HG03045 (cell line): ENCODE measurements around the gene ROR2.
A peak's percentile ranks its signal among the peaks of the same experiment; 100 is the strongest.

Experiments
- ATAC-seq: cut with Tn5 transposase; IDR thresholded peaks from one replicate; pipeline ENCODE4 v1.9.1; 2021; ENCODE audit warnings: mild to moderate bottlenecking, moderate library complexity; ENCODE audit not compliant: unreplicated experiment

Gene ROR2

GRCh38 chr9:91693226-91693625 lies 256.8 kb downstream of the ROR2 start:
- ATAC-seq: no peak

- ATAC-seq: no peak
Measured at GRCh38 chr9:91690540-91691249, 259.3 kb downstream of the ROR2 start.

GRCh38 chr9:91689006-91689405 lies 261.0 kb downstream of the ROR2 start:
- ATAC-seq: no peak

GRCh38 chr9:91683269-91683668 lies 266.8 kb downstream of the ROR2 start:
- no peak for ATAC-seq

DNA sequence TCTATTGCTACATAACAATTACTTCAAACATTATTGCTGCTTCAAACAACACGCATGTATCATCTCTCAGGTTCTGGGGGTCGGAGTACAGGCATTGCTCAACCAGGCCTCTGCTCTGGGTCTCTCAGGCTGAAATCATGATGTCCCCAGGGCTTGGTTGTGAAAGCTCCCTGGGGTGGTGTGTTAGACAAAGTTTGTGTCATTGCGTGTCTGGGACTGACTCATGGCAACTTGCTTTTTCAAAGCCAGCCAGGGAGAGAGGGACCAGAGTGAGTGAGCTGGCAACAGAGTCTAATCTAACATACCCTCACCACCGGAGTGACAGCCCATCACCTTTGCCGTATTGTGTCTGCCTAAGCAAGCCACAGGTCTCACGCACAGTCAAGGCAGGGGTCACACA lies 267.2 kb downstream of the ROR2 start:
- no peak for ATAC-seq

- peak; percentile 55 for ATAC-seq
Measured at GRCh38 chr9:91681461-91682305, 268.3 kb downstream of the ROR2 start.

DNA sequence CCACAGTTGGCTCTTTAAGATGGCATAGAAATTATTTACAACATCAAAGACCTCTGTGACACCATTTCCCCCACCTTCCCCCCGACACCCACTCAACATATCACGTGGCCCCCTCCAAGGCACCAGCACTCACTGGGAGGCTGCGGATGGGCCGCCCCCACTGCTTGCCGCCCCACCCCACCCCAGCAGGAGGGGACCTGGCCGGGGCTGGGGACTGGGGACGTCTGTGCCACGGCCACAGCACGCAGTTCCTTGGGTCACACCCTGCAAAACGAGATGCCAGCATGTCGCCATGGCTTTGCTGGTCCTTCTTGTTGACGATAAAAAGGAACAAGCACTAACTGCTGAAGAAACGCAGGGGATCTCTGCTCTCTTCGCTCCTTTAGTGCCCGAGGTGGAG lies 269.0 kb downstream of the ROR2 start:
- no peak for ATAC-seq

DNA sequence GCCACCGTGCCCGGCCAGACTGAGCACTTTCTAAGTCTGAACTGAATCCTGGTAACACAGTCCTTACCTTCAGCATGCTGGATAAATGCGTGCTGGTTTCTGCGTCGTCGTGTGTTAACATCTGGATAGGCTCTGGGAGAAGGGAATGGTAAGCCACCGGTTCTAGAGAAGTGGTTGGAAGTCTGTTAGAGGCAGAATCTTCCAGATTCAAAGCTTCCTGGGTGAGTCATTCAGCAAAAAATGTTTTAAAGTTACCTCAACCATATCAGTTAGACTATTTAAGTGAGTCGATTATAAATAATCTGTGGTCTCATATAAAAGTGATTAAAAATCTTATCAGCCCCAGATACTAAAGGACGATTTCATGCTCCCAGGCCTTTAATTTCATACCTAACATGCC lies 269.9 kb downstream of the ROR2 start:
- no peak for ATAC-seq

DNA sequence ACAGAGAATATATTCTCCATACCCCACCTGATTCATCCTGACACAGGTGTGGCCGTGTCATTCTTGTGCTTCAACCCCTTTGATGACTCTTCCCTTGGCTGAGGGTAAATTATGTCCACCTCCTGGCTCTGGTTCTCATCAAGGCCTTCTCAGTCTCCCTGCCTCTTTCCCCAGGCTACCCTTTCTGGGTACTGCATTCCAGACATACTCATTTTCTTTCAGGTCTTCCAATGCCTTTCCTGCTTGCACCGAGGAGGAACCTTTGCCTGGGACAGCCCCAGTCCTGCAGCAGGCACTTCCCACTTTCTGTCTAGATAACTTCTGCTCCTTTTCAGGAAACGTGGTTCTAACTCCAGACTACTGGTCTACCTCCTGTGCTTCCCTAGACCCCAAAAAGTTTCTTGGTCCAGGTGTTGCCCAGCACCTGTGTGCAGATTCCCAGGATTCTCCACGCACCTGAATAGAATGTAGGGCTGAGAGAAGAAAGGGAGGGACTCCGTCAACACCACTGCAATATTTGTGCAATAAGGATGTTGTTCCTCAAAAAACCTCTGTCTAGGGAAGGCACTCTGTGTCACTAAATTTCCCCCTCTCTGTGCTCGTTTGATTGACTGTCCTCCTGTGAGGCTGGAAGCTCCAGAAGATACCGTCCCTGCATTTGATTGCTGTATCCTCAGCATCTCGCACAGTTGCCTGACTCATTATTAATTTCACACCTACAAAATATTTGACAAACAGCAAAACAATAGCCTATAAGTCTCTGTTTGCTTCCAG lies 271.0 kb downstream of the ROR2 start:
- no peak for ATAC-seq

GRCh38 chr9:91677822-91678436 lies 272.1 kb downstream of the ROR2 start:
- ATAC-seq: no peak

- ATAC-seq: no peak
Measured at GRCh38 chr9:91677331-91677730, 272.7 kb downstream of the ROR2 start.

DNA sequence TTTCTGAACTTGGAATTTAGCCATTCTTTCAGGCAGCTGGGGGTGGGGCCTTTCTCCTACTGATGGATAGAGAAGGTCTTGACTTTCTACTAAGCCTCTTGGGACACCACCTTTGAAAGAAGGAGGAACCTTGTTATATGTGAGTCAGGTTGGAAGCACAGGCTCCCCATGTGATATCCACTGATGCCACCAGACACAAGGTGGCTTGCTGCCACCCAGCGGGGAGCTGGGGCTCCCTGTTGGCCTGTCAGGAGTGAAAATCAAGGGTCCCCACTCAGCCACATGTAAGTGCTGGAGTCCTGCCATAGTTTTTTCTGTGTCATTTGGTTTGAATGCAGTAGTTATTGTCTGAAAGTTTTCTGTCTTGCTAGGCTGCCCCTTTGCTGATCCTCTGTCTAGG lies 274.0 kb downstream of the ROR2 start:
- ATAC-seq: no peak

DNA sequence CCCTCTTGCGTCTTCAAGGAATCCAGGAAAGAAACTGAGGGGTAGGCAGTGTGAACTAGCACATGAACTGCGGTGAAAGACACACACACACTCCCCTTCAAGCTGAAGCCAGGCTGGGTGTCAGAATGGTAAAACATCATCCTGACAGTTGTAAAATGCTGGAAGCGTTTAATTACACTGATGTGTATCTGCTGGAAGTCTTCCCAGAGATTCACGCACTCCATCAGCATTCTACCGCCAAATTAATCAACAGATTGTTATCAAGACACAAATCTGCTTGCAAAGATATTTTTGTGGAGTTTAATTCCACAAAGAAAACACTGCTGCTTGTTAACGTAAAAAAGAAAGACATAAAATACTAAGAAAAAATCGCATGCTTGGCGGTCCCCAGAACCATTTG lies 285.4 kb downstream of the ROR2 start:
- ATAC-seq: no peak

GRCh38 chr9:91663858-91664257 lies 286.2 kb downstream of the ROR2 start:
- ATAC-seq: no peak

GRCh38 chr9:91661451-91661850 lies 288.6 kb downstream of the ROR2 start:
- ATAC-seq: no peak

DNA sequence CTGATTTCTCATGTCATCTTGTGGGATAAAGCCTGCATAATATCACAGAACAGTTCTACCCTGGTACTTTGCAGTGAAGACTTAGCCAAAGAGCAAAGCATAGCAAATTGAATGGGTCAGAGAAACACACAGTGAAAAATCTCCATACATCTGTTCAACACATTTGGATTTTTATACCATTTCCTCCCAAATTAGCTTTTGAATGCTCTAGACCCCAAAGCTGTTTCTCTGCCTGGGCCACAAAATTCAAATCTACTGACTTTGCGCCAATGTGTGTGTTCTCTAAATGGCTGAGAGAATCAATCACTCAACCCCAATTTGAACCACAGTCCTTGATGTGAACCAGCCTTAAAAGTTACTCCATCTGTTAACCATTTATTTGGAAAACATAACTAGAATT lies 289.5 kb downstream of the ROR2 start:
- no peak for ATAC-seq

DNA sequence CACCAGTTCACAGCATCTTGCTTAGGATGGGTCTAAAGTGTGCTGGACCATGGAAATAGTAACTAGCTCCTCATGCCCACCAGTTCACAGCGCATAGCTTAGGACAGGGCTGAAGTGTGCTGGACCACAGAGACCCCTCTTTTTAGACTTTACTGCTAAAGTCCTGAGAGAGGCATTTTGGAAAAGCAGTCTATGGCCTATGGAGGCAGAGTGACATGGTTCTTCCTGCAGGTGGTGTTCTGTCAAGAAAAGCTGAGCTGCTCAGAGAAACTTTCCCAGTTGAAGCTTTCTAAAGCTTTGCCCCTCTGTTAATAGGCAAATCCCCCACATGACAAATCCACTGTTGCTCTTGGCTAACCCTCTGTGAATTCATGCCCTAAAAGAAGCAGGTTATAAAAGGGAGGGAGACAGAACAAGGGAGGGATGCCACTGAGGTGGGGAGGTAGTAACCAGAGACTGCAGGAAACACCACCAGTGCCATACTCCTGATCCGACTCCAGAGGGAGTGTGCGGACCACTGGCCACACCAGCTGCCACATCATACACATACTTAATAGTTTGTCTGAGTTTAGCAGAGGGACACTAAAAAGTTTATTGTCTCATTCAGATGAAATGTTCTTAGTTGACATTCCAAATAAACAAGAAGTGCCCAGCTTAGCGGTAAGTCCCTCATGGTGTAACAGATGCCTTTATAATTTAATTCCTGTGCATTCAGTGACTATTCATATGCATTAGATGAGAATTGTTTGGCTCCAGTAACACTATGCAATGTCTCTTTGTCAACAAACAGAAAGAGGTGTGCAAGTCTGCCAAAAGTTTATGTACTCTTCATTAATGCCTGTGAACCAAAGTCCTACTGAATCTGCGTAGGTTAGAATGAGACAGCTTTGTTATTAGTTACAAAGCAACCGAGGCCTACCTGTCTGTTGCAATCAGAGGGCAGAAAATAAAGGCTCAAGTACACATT lies 290.2 kb downstream of the ROR2 start:
- no peak for ATAC-seq

GRCh38 chr9:91658513-91659105 lies 291.4 kb downstream of the ROR2 start:
- ATAC-seq: no peak

- ATAC-seq: no peak
Measured at GRCh38 chr9:91657501-91657900, 292.5 kb downstream of the ROR2 start.

DNA sequence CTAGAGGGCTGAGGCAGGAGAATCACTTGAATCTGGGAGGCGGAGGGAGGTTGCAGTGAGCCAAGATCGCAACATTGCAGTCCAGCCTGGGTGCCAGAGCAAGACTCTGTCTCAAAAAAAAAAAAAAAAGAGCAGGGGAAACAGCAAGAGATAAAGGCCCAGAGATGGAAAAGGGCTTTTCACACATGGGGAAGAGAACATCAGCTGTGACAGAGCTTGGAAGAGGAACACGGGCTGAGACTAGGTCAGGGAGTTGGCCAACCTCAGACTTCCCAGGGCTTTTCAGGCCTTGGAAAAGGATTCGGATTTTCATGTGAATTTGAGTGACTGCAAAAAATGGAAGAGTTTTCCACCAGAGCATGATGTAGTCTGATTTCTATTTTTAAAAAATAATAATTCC lies 294.4 kb downstream of the ROR2 start:
- ATAC-seq: no peak
